Measurements from ENCODE around the gene SELENOH.

The SELENOH gene

GRCh38 chr11:57746920-57747319, 5.6 kb downstream of the SELENOH start:
- no peak for DNase-seq (ENCODE audit: low read depth)

- no peak for DNase-seq (ENCODE audit: low read depth)
Measured at GRCh38 chr11:57751176-57751575, 9.9 kb downstream of the SELENOH start.

DNA sequence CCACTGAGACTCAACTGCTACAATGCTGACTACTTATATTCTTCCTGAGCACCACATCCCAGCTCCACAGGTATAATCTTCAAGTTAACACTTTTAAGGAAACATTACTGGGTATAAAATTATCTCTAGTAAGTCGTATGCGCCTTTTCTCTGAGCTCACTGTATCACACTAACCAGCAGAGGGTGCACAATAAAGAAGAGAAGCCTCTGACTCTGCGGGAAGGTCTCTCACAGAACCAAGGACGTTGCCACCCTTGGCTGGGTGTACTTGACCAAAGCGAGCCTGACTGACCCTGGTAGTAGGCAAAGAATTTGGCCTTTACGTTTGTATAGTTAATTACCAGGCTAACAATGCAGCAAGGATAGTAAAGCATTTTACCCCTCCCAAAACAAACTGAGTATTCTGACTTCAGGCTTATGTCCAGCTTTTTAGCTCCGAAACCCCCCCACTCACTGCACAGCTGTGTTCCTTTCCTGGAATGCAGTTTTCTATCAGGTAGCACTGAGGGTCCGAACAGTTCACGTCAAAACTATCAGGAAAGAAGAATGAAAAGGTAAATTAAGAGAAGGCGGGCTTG, 10.5 kb downstream of the SELENOH start, which contains the start of gene BTBD18:
BTBD18 (minus strand) TSS at position 144 of the 578 bp plus-strand sequence. CDS start 631 bp downstream, outside the sequence.
- DNase-seq (ENCODE audit: low read depth), result peak; percentile 42

- DNase-seq (ENCODE audit: low read depth), result no peak
Measured at GRCh38 chr11:57752954-57753353, 11.7 kb downstream of the SELENOH start.

DNA sequence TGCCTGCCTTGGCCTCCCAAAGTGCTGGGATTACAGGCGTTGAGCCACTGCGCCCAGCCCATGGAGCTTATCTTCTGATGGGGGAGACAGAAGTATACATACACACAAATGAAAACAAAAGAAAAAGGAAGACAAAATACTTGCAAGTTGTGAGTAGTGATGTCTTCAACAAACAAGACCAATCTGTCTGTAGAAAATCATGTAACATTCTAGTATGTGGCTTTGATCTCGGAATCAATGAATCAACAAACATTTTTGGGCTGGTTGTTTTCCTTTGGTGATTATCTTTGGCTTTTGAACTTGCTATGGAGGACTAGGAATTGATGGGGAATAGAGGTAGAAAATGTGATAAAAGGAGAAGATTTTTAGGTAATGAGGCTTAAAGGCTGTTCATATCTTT, 16.9 kb downstream of the SELENOH start:
- DNase-seq (ENCODE audit: low read depth), result no peak

DNA sequence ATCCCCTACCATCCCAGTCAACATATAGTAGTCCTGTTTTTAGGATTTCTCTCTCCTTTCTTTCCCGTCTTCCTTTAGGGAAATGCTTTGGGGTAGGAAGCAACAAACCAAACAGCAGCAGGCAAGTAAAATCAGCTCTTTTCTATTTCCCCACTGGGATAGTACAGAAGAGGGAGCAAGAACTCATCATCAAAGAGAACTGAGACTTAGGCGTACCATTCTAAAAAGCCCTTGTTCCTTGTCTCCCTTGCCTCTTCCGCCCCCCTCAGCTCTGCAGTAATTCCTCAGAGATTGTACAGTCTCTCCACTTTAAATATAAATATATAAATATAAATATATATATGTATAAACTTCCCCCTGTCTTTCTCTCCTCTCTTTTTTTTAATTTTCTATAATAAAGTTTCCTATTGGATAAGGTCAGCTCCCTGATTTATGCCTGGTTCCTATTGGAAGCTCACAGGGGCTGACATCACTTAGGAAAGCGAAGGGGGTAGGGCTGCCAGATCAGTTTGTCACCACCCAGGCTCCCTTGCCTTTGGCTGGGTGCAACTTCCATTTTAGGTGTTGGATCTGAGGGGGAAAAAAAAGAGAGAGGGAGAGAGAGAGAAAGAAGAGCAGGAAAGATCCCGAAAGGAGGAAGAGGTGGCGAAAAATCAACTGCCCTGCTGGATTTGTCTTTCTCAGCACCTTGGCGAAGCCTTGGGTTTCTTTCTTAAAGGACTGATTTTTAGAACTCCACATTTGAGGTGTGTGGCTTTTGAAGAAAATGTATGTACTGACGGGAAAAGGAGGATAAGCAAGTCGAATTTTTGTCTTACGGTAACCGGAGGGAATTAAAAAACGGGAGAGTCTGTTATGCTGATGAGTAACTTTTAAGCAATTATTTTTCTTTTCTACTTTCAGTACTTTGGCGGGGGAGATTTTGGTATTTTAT, 20.3 kb downstream of the SELENOH start, which contains the start of gene CTNND1:
CTNND1 (plus strand) TSS at position 502 of the 934 bp plus-strand sequence. CDS start 29,677 bp downstream, outside the sequence.
- peak; percentile 98 for DNase-seq (ENCODE audit: low read depth)

- DNase-seq (ENCODE audit: low read depth), result no peak
Measured at GRCh38 chr11:57762235-57762861, 21.1 kb downstream of the SELENOH start.

GRCh38 chr11:57763568-57763967, 22.3 kb downstream of the SELENOH start:
- no peak for DNase-seq (ENCODE audit: low read depth)

DNA sequence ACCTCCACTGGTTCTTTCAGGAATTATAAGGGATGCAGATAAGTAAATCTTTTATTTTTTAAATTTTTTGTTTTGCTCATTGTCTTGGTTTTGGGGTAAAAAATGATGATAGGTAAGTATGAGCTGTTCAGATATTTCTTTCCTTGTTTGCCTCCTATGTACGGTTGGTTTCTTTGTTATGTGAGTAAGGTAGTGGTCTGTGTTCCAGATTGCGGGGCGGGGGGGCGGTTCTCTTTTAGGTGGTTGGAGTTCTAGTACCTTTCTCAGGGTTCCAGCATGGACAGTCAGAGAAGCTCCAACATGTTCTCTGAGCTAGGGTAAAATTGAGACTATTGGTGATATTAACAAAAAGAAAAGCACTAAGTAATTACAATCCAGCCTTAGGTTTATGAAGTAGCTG, 22.7 kb downstream of the SELENOH start:
- DNase-seq (ENCODE audit: low read depth), result no peak

DNA sequence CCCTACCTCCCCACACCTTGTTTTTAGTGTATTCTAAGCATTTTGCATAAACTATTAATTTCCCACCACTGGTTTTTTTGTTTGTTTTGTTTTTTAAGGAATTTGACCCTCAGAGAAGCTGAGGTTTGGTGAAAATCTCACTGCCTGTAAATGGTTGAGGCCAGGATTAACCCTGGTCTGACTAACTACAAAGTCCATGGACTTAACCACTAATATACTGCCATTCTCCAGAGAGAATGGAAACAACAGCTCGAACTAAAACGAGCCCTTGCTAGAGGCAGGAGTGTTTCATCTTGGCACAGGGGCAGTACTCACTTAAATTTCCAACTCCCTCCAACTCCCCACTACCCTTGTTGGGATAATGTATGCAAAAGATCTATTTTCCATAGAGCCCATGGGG, 23.3 kb downstream of the SELENOH start:
- DNase-seq (ENCODE audit: low read depth), result no peak

DNA sequence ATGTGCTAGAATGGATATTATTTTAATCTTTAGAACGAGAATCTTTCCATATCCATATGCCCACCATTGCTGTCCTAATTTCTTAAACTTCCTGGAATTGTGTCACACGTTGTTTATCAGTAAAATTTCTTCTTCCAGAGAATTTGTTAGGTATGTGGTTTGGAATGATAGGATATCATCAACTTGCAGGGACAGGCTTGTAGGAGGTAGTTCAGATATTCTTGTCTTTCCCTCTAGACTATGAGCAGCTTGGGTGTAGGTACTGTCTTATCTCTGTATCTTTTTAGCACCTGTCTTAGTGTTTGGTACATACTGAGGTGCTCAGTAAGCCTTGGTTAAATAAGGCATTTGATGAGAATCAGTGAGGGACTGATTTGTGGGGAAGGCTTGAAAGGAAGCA, 23.7 kb downstream of the SELENOH start:
- no peak for DNase-seq (ENCODE audit: low read depth)

- DNase-seq (ENCODE audit: low read depth), result no peak
Measured at GRCh38 chr11:57770793-57771192, 29.5 kb downstream of the SELENOH start.

- no peak for DNase-seq (ENCODE audit: low read depth)
Measured at GRCh38 chr11:57771365-57771764, 30.1 kb downstream of the SELENOH start.

- no peak for DNase-seq (ENCODE audit: low read depth)
Measured at GRCh38 chr11:57772562-57772961, 31.3 kb downstream of the SELENOH start.

GRCh38 chr11:57773026-57773598, 31.8 kb downstream of the SELENOH start:
- DNase-seq (ENCODE audit: low read depth), result no peak

DNA sequence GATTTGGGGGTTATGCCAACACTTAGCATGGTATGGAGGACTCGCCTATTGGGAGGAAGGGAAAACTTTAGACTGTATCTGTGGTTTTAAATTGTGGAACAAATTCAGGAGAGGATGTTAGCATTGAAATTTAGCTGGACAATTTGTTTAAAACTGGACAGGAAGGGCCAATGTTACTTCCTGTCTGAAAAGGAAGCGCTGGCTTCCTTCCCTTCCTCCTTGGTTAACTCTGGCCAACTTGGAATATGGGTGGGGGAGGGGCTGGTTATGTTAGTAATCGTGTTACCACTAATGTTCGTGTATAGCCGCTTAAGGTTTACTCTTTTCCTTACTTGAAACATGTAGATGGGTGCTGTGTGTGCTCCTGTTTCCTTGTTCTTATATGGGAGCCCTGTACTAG, 34.2 kb downstream of the SELENOH start:
- DNase-seq (ENCODE audit: low read depth), result no peak

- no peak for DNase-seq (ENCODE audit: low read depth)
Measured at GRCh38 chr11:57776031-57776521, 34.8 kb downstream of the SELENOH start.

GRCh38 chr11:57776577-57777210, 35.4 kb downstream of the SELENOH start:
- DNase-seq (ENCODE audit: low read depth), result no peak

DNA sequence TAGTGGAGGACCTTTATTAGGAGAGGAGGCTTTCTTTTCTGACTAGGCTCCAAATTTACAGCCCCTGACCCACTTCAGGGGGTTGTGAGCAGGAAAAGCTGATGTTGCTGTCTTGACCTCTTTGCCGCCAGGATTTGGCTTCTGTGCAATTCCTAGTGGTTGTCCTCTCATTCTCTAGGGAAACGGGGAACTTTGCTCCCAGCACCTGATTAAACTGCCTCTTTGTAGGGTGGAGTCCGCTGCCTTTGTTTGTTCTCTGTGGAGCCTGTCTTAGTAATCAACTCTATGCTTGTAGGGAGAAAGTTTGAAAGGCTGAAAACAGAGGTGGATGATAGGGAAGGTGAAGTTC, 36.7 kb downstream of the SELENOH start:
- DNase-seq (ENCODE audit: low read depth), result no peak

- peak; percentile 91 for DNase-seq (ENCODE audit: low read depth)
Measured at GRCh38 chr11:57778318-57779037, 37.2 kb downstream of the SELENOH start.

GRCh38 chr11:57779276-57779675, 38.0 kb downstream of the SELENOH start:
- DNase-seq (ENCODE audit: low read depth), result no peak

Measured in fibroblast of the conjunctiva (primary cell).